ENCODE data around the gene GALT.

GALT gene

GRCh38 chr9:34684145-34684544 lies 37.7 kb downstream of the GALT start:
- DNase-seq (ENCODE audit: low read depth) = no peak

- DNase-seq (ENCODE audit: low read depth) = no peak
Observed at GRCh38 chr9:34684816-34685215, 38.3 kb downstream of the GALT start.

- no peak for DNase-seq (ENCODE audit: low read depth)
Observed at GRCh38 chr9:34685591-34685990, 39.1 kb downstream of the GALT start.

- no peak for DNase-seq (ENCODE audit: low read depth)
Observed at GRCh38 chr9:34686231-34686630, 39.8 kb downstream of the GALT start.

- DNase-seq (ENCODE audit: low read depth) = no peak
Observed at GRCh38 chr9:34686732-34687131, 40.3 kb downstream of the GALT start.

GRCh38 chr9:34687276-34688030 lies 41.0 kb downstream of the GALT start:
- no peak for DNase-seq (ENCODE audit: low read depth)

- DNase-seq (ENCODE audit: low read depth) = no peak
Observed at GRCh38 chr9:34688329-34689115, 42.0 kb downstream of the GALT start.

- DNase-seq (ENCODE audit: low read depth) = no peak
Observed at GRCh38 chr9:34689116-34689470, 42.6 kb downstream of the GALT start.

GRCh38 chr9:34689512-34689911 lies 43.0 kb downstream of the GALT start:
- DNase-seq (ENCODE audit: low read depth) = no peak

GRCh38 chr9:34690983-34691935 lies 44.8 kb downstream of the GALT start, which contains the start of gene CCL19:
TSS of gene CCL19 (minus strand) at chr9:34691276. CDS start at chr9:34691139, 137 bp downstream.
- no peak for DNase-seq (ENCODE audit: low read depth)

- no peak for DNase-seq (ENCODE audit: low read depth)
Observed at GRCh38 chr9:34691936-34692315, 45.5 kb downstream of the GALT start.

GRCh38 chr9:34693560-34693959 lies 47.1 kb downstream of the GALT start:
- DNase-seq (ENCODE audit: low read depth) = no peak

GRCh38 chr9:34694811-34695210 lies 48.3 kb downstream of the GALT start:
- DNase-seq (ENCODE audit: low read depth) = no peak
